ENCODE measurements around the gene DCC.

DNA sequence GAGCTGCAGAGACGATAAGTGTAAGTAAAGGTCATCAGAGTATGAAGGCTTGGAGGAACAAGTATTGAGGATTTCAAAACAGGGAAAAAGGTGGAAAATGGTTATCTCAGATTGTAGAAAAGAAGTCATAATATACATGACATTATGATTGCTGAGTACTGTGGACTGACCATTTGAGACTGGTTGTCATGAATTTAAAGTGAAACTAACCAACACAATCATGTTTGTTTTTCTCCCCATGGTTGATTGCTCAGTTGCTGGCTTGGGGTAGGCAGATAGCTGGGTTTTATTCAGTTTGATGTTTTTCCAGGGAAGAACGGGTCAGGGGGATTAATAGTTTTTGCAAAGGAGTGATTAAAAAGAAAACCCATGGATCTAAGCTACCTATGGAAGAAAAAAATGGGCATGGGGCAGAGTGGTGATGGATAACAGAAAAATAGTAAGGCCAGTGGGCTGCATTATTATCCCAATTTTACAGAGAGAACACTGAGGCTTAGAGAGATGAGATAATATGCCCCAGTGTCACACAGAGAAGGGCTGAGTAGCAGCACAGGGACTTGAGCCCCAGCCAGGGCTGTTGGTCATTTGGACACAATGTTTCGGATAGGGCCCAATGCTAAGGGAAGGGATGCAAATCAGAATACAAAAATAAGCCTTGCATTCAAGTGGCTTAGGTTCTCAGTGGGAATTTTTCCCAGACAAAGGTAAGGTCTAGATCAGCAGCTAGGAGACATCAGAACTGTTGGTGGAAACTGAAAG, 885.7 kb downstream of the DCC start:
- TF ChIP-seq CTCF (IDR thresholded peaks at IDR 0.05) (no peak), EP300 (IDR thresholded peaks at IDR 0.05) (no peak)

Measured in tibial nerve (tissue), 4 donors.